HFF-Myc (cell line): Measurements from ENCODE around the gene SLC40A1.

Experiments used
- DNase-seq: peaks from one replicate; pipeline ENCODE4 v3.0.0-alpha.2; 2011; ENCODE audit warnings: low read depth; ENCODE audit errors: extremely low read depth
- H3K4me3 ChIP-seq: replicated peaks from 2 replicates; pipeline ENCODE4 v1.5.1; 2011; ENCODE audit warnings: low read depth, mild to moderate bottlenecking, control low read depth, low read length
- CTCF ChIP-seq: IDR thresholded peaks from 2 replicates; pipeline ENCODE4 v1.5.1; 2012; ENCODE audit warnings: mild to moderate bottlenecking, low read depth, low read length, control low read depth; ENCODE audit errors: missing control alignments

The SLC40A1 gene

DNA sequence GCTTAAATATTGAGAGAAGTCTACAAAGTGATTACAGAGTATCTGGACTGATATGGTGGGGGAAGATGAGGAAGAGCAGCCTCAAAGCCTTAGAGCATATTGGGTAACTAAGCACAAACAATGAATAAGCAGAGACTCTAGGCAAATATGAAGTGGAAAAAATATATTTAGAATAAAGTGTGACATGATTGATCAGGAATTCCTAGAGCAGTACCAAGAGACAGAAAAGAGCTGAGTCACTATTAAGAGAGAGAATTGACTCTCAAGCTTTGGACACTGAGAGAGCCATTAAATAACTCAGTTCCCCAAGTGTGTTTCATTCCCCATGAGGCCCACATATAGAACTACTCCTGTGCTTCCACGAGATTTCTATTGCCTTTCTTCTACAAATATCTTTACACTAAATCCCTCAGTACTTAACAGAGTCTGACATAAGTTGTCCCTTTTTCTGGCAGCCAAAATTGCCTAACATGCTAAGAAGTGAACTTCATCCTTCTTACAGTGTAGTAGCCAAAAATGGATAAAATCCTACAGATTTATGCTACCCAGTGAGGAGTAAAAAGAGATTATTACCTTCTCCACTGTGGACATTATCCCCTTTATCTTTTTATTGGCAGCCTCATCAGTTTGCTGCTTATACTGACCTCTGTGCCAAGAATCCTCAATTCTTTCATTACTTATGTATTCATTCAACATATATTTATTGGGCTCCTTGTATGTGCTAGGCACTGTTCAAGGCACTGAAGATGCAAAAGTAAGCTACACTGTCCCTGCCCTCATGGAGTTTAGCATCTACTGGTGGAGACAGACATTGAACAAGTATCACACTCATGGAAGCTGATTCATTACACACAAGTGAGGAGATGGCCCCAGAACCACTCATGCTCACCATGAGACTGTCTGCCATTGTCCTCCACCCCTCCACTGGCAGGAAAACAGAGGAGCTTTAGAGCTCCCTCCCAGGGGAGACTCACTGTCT lies 45.4 kb downstream of the SLC40A1 start:
- no peak overlapping the region for H3K4me3 ChIP-seq
- no peak for DNase-seq
- no peak for TF ChIP-seq CTCF

DNA sequence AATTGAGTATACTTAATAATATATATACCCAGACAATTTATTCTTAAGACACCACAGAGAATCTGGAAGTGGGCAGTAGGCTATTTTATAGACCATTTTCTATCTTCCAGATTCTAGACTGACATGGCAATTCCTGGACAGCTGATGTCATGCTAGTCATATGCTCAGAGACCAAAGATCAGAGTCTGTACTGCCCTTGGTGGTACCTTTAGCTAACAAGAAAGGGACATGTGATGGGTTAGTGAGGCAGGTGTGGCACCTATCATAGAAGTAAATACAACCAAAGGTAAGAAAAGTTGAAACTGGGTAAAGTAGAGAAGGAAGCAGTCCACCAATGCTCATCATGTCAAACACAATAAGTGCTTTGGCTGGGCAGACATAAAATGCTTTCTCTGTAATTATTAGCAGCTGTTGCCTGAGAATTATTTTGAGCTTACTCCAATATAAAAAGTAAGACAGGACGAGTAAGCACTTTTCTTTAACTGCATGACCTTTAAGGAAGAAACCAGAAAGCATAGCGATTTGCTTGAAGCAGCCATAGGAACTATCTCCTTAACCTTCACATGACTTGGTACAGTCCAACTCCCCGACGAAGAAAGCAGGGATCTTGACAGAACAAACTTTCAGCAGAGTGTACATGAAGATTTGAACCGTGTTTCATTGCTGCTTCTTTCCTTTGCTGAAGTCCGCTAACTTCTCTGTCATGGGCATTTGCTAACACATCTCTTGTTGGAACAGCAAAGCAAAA lies 47.1 kb downstream of the SLC40A1 start:
- no peak overlapping the region for H3K4me3 ChIP-seq
- TF ChIP-seq CTCF, result no peak
- no peak for DNase-seq

- no peak overlapping the region for H3K4me3 ChIP-seq
- no peak for TF ChIP-seq CTCF
- DNase-seq, result no peak
These were observed 49.5 kb downstream of the SLC40A1 start for GRCh38 chr2:189530965-189531637.

DNA sequence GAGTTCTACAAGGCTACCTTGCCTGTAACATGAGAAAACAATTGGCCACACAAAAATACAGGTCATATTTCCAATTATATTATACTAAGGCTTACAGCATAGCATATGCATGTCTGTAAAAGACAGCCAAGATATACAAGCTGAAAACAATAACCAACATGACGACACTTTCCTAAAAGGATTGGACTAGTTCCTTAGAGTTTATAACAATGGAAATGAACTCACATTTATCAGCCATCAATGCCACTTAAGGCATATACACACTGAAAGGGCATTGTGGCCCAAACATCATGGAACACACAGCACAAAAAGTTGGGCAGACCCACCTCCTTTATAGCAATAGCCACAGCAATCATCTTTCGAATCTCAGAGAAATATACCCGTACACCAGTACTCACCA lies 52.0 kb downstream of the SLC40A1 start:
- no peak overlapping the region for H3K4me3 ChIP-seq
- DNase-seq, result no peak
- TF ChIP-seq CTCF, result no peak

DNA sequence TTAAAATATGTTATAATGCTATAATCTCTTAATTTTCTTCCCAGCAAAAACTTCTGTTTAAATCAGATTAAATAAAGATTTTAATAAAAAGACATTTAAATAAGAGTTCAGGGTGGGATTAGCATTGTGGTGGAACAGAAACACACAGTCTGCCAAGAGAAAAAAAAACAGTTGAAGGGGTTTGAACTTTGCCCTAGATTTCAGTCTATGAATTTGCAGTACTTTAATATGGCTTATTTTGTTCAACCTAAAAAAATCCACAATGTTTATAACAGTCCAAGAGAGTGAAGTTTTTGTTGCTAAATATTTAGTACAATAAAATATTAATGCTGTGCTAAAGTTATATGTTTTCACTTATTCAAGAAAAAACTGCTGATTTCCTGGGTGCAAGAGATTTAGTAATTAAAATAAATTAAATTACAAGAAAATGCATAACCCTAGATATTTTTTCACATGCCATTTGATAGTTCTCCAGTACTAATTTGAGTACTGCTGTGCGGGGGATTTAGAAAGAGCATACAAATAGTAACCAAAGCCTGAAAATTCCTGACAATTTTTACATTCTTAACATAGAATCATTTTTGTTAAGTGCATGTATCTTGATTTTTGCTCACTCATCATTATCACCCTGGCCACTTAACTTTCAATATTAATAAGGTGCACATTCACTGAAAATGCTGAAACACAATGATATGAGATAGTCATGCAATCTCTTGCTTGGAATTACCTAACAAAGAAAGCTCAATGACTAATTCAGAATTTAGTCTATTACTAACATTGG lies 52.6 kb downstream of the SLC40A1 start:
- no peak overlapping the region for H3K4me3 ChIP-seq
- no peak for DNase-seq
- TF ChIP-seq CTCF, result no peak
